Inferior parietal cortex (tissue), 1 donor: Measurements from ENCODE around the gene RAD23A.

Experiments
- DNase-seq: peaks from one replicate; pipeline ENCODE4 v3.0.0-alpha.2; 2016; ENCODE audit errors: extremely low spot score

RAD23A gene

DNA sequence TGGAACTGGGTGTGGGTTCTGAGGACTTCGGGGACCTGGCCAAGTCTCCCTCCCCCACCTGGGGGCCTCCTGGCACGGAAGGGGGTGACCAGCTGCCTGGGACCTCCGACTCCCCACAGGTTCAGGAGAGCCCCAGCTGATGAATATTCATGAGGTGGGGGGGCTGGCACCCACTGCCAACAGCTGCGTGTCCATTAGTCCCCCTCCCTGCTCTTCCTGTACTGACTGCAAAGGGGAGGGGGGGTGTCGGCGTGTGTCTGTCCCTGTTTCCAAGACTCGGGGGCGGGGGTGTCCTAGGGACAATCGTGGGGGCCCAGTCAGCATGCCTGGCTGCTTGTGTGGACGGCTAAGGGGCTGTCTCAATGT is 39.0 kb downstream of the RAD23A start:
- DNase-seq, result no peak

GRCh38 chr19:12985049-12985776 is 39.6 kb downstream of the RAD23A start:
- DNase-seq, result peak; percentile 84

DNA sequence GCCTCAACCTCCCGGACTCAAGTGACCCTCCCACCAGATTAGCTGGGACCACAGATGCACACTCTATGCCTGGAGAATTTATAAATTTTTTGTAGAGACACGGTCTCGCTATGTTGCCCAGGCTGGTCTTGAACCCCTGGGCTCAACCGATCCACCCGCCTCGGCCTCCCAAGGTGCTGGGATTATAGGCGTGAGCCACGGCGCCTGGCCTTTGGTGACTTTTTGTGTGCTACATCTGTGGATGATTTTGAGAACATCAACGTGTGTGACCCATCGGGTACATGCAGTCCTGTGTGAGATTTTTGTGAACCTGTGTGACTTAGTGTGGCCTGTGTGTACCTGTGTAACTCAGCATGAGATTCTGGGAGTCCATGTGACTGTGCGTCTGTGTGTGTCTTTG is 41.1 kb downstream of the RAD23A start:
- DNase-seq, result no peak

- DNase-seq, result no peak
Measured at GRCh38 chr19:12987190-12987589, 41.5 kb downstream of the RAD23A start.

- DNase-seq, result no peak
Measured at GRCh38 chr19:12987781-12988180, 42.1 kb downstream of the RAD23A start.

- no peak for DNase-seq
Measured at GRCh38 chr19:12990431-12990830, 44.8 kb downstream of the RAD23A start.

DNA sequence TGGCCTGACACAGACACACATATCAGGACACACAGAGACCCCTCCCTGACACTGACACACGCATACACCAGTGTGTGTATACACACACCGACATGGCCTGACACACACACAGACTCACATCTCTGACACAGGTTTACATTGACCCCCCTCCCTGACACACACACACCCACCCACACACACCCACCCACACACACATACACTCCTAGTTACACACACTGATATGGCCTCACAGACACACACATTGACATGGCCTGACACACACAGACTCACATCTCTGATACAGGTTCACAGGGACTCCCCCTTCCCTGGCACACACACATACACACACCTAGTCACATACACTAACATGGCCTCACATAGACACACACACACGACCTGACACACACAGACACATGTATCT is 45.2 kb downstream of the RAD23A start:
- DNase-seq, result no peak

DNA sequence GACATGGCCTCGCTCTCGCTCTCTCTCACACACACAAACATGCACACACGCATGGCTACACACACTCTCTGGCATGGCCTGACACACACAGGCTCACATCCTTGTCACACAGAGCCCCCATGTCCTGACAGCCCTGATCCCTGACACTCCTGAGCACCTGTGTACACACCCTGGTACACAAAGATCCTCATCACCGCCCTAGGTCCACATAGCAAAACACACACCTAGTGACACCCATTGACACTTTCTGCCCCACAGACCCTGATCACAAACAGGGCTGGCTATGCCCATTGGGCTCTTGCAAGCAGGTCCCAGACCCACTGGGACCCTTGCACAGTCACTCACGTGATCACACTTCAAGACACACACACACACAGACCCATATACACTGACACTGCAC is 45.6 kb downstream of the RAD23A start:
- no peak for DNase-seq

GRCh38 chr19:12992729-12993128 is 47.1 kb downstream of the RAD23A start:
- no peak for DNase-seq

GRCh38 chr19:12993562-12993961 is 47.9 kb downstream of the RAD23A start:
- no peak for DNase-seq

DNA sequence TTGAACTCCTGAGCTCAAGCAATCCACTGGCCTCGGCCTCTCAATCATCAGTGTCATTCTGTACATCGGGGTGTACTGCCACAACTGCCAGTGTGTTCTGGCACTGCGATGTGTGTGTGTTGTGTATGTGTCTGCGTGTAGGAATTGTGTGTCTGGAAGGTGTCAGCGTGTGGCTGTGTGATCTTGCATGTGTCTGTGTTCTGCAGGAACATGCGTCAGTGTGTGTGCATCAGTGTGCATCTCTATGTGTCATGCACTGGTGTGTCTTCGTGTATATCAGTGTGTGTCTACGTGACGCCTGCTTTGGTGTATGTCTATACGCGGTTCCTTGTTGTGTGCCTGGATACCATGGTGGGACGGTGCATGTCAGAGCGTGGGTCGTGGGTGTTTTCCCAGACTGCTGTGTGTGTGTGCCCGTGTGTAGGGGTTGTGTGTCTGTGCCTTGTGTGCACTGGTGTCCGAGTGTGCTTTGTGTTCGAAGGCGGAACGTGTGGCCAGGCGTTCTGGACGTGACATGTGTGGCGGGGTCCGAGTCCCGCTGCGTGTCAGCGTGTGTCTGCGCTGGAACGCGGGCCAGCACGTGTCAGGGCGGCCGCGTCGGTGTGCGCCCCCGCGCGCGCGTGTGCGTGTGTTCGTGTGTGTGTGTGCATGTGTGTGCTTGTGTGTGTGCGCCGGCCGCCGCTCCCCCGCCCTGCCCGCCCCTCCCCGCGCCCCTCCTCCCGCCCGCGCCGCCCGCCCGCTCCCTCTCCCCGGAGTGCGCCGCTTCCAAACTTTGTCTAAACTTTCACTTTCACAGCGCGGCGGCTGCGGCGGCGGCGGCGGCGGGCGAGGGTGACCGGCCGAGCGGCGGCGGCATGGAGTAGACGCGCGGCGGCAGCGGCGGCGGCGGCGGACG is 49.3 kb downstream of the RAD23A start, which contains the start of gene NFIX:
NFIX (plus strand) TSS at position 775 of the 895 bp plus-strand sequence. CDS start 363 bp downstream, outside the sequence.
- DNase-seq, result peak; percentile 19

- DNase-seq, result peak; percentile 15
Measured at GRCh38 chr19:12995596-12996405, 50.1 kb downstream of the RAD23A start.

DNA sequence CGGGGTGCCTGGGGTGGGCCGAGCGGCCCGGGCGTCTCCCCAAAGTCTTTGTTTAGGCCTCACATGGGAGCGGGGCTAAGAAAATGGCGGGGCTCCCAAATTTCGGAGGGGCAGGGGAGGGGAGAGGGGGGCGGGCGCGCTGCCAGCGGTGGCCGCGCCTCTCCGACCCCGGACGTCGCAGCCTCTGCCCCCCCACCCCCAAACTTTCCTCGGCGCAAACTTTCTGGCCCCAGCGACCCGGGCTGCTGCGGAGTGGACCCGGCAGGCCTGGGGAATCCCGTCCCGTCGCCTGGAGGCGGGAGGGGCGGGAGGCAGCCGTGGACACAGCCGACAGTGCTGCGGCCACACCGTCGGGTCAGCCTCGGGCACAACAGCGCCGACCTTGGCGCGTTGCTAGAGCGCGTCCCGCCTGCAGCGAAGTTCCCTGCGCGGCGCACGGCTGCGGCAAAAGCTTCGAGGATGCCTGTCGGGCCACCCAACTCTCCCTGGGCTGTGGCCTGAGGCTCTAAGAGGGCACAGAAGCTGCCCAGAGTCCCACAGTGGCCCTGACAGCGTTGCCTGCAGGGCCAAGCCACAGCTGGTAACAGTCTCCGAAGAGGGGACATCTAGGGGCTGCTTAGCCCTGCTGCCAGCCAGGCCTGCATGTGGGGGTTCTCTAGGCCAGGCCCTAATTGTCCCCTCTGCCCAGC is 50.9 kb downstream of the RAD23A start:
- peak; percentile 9 for DNase-seq

- DNase-seq, result no peak
Measured at GRCh38 chr19:12997179-12997966, 51.7 kb downstream of the RAD23A start.

DNA sequence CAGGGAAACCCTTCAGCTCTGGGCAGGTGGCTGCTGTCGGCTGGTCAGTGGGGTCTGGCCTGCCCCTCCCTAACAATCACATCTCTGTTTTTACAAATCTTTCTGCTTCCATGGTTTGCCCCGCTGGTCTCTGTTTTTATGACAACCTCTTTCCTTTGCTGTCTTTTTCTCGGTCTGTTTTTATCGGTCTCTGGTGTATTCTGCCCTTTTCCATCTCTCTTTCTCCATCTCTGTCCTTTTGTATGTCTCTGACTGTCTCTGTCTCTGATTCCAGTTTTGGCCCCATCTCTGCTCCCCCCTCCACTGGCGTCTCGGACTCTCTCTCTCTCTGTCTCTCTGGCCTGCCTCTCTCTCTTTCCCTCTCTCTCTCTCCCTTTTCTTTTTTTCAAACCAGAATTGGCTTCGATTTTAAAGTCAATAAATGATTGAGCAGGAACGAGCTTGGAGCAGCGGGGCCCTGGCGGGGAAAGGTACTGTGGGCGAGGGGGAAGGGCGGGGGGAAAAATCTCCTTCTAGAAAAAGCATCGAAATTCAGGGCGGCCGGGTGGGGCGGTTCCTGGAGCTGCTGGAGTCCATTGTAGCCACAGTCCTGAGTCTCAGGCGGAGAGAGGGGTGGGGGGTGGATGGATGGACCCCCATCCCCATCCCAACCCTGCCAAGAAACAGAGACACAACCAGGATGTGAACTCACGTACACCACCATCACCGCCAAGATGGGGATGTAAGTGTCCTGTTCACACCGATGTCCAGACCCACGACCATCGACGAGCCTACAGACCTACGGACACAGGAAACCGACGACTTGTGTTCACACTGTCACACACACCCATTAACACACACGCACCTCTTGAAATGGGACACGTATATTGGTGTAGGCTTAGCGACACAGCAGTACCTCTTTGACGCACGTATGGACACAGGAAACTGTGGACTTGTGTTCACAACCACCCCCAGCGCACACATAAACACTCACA is 52.6 kb downstream of the RAD23A start:
- DNase-seq, result peak; percentile 5

DNA sequence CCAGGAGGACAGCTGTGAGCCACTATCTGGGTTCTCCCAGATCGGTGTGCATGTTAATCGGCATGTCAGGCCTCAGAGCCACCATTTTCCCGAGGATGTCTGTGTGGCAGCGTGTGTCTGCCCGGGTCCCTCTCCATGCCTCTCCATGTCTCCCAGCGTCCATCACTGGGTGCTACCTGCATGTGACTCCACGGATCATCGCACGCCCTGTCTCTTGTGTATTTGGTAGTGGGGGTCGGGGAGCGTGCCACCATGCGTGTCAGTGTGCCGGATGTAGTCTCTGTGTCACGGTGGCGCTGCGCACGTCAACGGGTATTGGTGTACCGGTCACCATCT is 55.5 kb downstream of the RAD23A start:
- DNase-seq, result no peak

- peak; percentile 68 for DNase-seq
Measured at GRCh38 chr19:13001502-13002165, 56.0 kb downstream of the RAD23A start.

DNA sequence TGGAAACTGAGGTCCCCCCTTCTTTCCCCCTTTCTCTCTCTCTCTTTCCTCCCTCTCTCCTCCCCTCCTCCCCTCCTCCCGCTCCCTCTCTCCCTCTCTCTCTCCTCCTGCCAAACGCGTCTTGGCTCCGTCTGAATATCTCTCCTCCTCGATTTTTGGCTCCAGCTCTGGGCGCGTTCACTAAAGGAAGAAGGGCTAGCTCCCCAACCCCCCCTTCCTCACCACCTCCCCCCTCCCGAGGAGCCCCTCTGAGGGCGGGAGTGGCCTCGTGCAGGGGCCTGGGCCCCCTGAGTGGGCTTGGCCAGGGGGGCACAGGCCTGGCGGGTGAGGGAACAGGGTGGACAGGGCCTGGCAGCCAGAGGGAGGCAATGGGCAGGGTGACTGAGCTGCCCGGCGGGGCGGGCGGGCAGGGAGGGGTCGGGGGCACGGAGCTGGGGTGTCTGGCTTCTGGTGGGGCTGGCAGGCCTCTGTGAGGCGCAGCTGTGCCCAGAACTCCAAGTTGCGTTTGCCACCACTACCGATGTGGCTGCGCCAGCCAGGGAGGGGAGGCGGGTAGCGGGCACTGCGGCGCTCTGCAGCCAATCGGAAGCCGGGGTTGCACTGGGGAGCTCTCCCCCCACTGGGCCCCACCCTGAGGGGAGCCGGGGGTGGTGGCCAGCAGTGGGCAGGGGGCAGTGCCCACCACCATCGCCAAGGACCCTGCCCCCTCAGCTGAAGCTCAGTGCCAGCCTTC is 56.7 kb downstream of the RAD23A start:
- DNase-seq, result peak; percentile 79
